ENCODE measurements around the gene FAM168A. TPM values are rescaled to one million over a fixed set of nuclear protein-coding genes. Genes with fewer than 3 reads are reported as not detected.

Gene FAM168A
- total RNA-seq, 4 donors from 2014 or later: 17.9 to 33.2 (median 24.7) TPM

DNA sequence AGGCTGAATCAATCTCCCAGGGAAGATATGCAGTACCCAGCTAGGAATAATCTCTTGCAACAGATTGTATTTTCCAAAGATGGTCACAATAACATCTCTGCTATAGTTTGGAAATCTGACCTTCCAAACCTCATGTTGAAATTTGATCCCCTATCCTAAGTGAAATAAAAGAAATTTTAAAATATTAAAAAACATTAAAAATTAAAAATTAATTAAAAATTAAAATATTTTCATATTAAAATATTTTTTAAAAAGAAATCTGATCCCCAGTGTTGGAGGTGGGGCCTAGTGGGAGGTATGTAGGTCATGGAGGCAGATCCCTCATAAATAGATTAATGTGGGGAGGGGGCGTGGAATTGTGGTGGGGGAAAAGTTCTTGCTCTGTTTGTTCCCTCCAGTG is 79.7 kb downstream of the FAM168A start:
- no peak for TF ChIP-seq CTCF (IDR thresholded peaks at IDR 0.05; ENCODE audit: low read depth)

DNA sequence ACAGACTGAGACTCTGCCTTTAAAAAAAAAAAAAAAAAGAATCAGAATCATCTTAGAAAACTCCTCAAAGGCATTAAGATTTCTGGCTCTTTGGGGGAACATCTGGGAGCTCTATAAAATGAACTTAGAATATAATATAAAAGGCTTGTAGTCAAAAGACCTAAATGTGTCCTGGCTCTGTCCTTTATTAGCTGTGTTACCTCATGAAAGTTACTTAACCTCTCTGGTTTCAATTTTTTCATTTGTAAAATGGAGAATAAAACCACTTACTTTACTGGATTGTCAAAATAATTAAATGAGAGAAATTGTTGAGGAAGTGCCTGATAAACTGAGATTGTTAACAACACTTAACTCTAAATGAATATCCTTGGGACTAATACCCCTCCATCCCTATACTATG is 81.8 kb downstream of the FAM168A start:
- TF ChIP-seq CTCF (IDR thresholded peaks at IDR 0.05; ENCODE audit: low read depth): no peak

DNA sequence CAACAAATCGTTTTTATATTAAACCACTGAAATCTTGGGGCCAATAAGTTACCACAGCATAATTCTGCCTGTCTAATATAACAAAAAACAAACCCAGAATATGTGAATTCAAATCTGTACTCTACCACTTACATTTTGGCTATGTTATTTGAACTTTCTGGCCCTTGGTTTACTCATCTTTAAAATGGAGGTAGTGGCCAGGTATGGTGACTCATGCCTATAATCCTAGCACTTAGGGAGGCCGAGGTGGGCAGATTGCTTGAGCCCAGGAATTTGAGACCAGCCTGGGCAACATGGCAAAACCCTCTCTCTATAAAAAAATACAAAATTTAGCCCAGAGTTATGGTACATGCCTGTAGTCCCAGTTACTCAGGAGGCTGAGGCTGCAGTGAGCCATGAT is 84.2 kb downstream of the FAM168A start:
- TF ChIP-seq CTCF (IDR thresholded peaks at IDR 0.05; ENCODE audit: low read depth): no peak

GRCh38 chr11:73510877-73511276 is 87.0 kb downstream of the FAM168A start:
- no peak for TF ChIP-seq CTCF (IDR thresholded peaks at IDR 0.05; ENCODE audit: low read depth)

GRCh38 chr11:73510106-73510505 is 87.8 kb downstream of the FAM168A start:
- no peak for TF ChIP-seq CTCF (IDR thresholded peaks at IDR 0.05; ENCODE audit: low read depth)

DNA sequence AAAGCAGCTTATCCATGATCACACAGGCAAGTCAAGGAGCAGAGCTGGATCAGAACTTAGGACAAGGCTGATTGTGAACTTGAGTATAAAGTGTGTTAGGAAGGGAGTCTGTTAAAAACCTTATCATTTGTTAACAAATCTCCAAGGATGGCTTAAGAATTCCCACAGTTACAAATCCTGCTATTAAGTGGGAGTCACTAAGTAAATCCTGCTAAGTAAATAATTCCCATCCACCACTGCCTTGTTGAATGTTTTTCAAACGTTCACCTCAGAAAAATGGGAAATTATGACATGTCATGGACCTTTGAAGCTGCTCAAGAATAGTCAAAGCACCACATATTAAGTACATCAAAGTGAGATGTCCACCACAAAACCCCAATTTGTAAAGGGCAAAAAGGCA is 88.7 kb downstream of the FAM168A start:
- TF ChIP-seq CTCF (IDR thresholded peaks at IDR 0.05; ENCODE audit: low read depth): no peak

- TF ChIP-seq CTCF (IDR thresholded peaks at IDR 0.05; ENCODE audit: low read depth): no peak
Measured at GRCh38 chr11:73508243-73509176, 89.4 kb downstream of the FAM168A start.
